Muscle layer of colon (tissue), 2 donors: ENCODE results near the gene SPAAR.
"Not testable (repeated sequence)": the region's sequence is repeated elsewhere in the genome, so short reads cannot be mapped to it uniquely, and the experiment has no call there.

Experiments
- H3K27ac ChIP-seq: one replicate; pipeline ENCODE4 v1.7.0; 2013; ENCODE audit warnings: low read depth, mild to moderate bottlenecking, low read length, moderate library complexity
- H3K27me3 ChIP-seq, 2 donors: one replicate each; pipeline ENCODE4 v1.7.0; 2013; ENCODE audit warnings: low read length in 2 of 2, mild to moderate bottlenecking in 2 of 2; ENCODE audit not compliant: insufficient read depth in 2 of 2, control insufficient read depth in 1 of 2
- H3K36me3 ChIP-seq: one replicate; pipeline ENCODE4 v1.7.0; 2013; ENCODE audit warnings: mild to moderate bottlenecking, low read length; ENCODE audit not compliant: insufficient read depth
- H3K4me1 ChIP-seq: one replicate; pipeline ENCODE4 v1.7.0; 2013; ENCODE audit warnings: mild to moderate bottlenecking, low read length; ENCODE audit not compliant: insufficient read depth
- H3K4me3 ChIP-seq, 2 donors: one replicate each; pipeline ENCODE4 v1.7.0; 2013; ENCODE audit warnings: low read length in 2 of 2, low read depth in 1 of 2, mild to moderate bottlenecking in 1 of 2, moderate library complexity in 1 of 2
- H3K9ac ChIP-seq: one replicate; pipeline ENCODE4 v1.7.0; 2013; ENCODE audit warnings: low read length
- H3K9me3 ChIP-seq: one replicate; pipeline ENCODE4 v1.7.0; 2013; ENCODE audit warnings: mild to moderate bottlenecking, low read length
- donor health status: abdominal sarcoma.
- donor health status: Adenocarcinoma of cecum.

The SPAAR gene

DNA sequence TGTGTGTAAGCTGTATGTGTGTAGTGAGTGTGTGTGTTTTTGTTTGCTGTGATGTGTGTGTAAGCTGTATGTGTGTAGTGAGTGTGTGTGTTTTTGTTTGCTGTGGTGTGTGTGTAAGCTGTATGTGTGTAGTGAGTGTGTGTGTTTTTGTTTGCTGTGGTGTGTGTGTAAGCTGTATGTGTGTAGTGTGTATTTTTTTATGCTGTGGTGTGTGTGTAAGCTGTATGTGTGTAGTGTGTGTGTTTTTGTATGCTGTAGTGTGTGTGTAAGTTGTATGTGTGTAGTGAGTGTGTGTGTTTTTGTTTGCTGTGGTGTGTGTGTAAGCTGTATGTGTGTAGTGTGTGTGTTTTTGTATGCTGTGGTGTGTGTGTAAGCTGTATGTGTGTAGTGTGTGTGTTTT, 4.1 kb downstream of the SPAAR start:
- not testable (repeated sequence) for H3K27ac ChIP-seq, H3K36me3 ChIP-seq, H3K4me3 ChIP-seq, H3K9me3 ChIP-seq, H3K9ac ChIP-seq, H3K27me3 ChIP-seq
- peaks cover 27% of the 10 kb centered on the region for H3K4me1 ChIP-seq

DNA sequence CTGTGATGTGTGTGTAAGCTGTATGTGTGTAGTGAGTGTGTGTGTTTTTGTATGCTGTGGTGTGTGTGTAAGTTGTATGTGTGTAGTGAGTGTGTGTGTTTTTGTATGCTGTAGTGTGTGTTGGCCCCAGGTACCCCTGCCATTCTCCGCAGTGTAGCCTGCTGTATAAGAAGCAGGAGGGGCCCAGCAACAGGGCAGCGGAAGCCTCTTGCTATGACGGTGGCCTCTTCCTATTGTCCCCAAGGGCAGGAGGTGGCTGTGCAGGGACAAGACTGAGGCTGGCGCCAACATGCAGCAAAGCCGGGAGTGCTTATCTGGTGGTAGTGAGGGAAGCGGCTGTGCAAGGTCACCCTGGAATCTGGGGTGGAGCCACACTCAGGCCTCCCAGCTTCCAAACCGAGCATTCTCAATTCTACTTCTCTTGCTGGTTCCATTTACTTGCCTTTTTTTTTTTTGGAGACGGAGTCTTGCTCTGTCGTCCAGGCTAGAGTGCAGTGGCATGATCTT, 5.1 kb downstream of the SPAAR start:
- H3K4me3 ChIP-seq = no peak overlapping the region
- H3K9ac ChIP-seq = no peak overlapping the region
- peaks cover 18% of the 10 kb centered on the region for H3K4me1 ChIP-seq
- no peaks in the 10 kb centered on the region for H3K9me3 ChIP-seq
- H3K36me3 ChIP-seq = no peaks in the 10 kb centered on the region
- no peak overlapping the region for H3K27ac ChIP-seq
- H3K27me3 ChIP-seq = no peaks in the 10 kb centered on the region

- H3K4me3 ChIP-seq = no peak overlapping the region
- no peaks in the 10 kb centered on the region for H3K36me3 ChIP-seq
- H3K9me3 ChIP-seq = no peaks in the 10 kb centered on the region
- H3K27me3 ChIP-seq = no peaks in the 10 kb centered on the region
- no peak overlapping the region for H3K9ac ChIP-seq
- H3K4me1 ChIP-seq = peaks cover 8% of the 10 kb centered on the region
- H3K27ac ChIP-seq = no peak overlapping the region
Measured at GRCh38 chr9:35915681-35916294, 6.5 kb downstream of the SPAAR start.

- Histone ChIP-seq H3K4me1 (peaks cover 5% of the 10 kb centered on the region), H3K4me3 (no peak overlapping the region), H3K27ac (no peak overlapping the region), H3K27me3 (no peaks in the 10 kb centered on the region), H3K9ac (no peak overlapping the region), H3K9me3 (no peaks in the 10 kb centered on the region), H3K36me3 (no peaks in the 10 kb centered on the region)
Measured at GRCh38 chr9:35917261-35917660, 8.0 kb downstream of the SPAAR start.

GRCh38 chr9:35918780-35919179, 9.5 kb downstream of the SPAAR start:
- no peaks in the 10 kb centered on the region for H3K27me3 ChIP-seq
- no peaks in the 10 kb centered on the region for H3K9me3 ChIP-seq
- H3K4me1 ChIP-seq = peaks cover 12% of the 10 kb centered on the region
- no peaks in the 10 kb centered on the region for H3K36me3 ChIP-seq
- H3K27ac ChIP-seq = no peak overlapping the region
- no peak overlapping the region for H3K9ac ChIP-seq
- H3K4me3 ChIP-seq = no peak overlapping the region

DNA sequence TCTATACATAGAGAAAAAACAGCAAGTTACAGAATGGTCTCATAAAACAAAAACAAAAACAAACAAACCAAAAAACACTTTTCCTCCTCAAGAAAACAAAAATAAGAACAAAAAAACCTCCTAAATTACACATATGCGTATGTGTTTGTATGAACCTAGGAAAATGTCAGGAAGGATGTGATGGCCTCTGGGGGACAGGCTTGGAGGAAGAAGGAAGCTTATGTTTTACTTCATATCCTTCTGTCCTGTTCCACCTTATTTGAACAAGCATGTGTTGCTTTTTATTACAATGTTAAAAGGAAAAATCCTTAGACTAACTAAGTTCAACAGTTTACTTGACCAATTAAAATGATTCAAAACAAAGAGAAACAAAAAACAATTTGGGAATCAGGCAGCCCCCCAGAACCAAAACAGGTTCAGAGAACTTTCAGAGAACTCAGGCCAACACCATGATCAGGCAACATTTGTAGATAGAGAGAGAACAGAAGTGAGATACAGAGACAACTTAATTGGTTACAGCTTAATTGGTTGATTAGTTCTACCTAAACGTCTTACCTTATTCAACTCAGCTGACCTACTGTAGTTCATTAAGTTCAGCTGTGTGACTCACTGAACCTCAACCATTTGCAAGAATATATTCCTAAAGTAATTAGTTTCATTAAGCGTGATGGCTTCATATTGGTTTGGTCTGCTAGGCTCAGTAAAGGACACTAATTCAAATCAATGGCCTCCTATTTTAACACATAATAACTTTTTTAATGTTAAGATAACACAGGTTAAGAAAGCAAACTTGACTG, 10.1 kb downstream of the SPAAR start:
- Histone ChIP-seq H3K4me3 (no peak overlapping the region), H3K27ac (no peak overlapping the region), H3K27me3 (no peaks in the 10 kb centered on the region), H3K9ac (no peak overlapping the region), H3K36me3 (no peaks in the 10 kb centered on the region), H3K4me1 (peaks cover 19% of the 10 kb centered on the region), H3K9me3 (no peaks in the 10 kb centered on the region)

DNA sequence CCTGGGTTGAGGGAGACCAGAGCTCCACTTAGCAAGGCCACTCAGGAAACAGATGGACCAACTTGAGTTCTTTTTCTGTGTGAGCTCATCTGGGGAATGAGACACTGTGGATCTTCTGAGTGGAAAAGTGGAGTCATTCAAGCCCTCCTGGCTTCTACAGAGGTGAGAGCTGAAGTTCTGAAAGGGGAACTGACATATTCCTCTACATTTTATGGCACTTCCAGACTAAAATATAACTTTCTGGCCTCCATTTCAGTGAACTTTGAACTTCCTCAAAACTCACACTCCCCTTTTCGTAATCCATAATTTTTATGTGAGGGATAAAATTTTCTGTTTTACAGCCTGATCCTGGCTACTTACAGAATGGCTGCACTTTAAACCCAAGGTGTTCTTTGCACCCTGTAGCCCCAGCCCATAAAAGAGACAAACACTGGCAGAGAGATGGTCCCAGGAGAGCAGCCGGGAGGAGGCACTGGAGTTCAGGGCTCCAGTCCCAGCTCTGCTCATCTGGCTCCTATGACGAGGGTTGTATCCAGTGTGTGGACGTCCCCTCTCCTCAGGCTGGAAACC, 10.8 kb downstream of the SPAAR start:
- Histone ChIP-seq H3K4me3 (no peak overlapping the region), H3K9me3 (no peaks in the 10 kb centered on the region), H3K27ac (no peak overlapping the region), H3K36me3 (no peaks in the 10 kb centered on the region), H3K9ac (no peak overlapping the region), H3K27me3 (no peaks in the 10 kb centered on the region), H3K4me1 (peaks cover 19% of the 10 kb centered on the region)

DNA sequence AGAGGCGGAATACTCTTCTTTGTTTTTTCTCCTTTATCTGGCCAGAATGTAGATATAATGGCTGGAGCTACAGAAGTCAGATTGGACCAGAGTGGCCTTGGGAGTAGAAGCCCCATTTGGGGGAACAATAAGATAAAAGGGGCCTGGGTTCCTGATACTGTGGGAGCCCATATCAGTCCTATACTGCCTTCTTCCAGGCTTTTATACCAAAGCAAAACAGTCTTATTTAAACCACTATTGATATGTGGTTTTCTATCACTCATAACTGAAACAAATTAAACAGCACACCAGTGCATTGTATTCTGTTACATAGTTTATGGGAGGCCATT, 14.3 kb downstream of the SPAAR start:
- Histone ChIP-seq H3K9me3 (no peaks in the 10 kb centered on the region), H3K27ac (no peak overlapping the region), H3K36me3 (no peaks in the 10 kb centered on the region), H3K4me1 (peaks cover 19% of the 10 kb centered on the region), H3K4me3 (no peak overlapping the region), H3K9ac (peak overlapping the region; percentile 49), H3K27me3 (no peaks in the 10 kb centered on the region)

DNA sequence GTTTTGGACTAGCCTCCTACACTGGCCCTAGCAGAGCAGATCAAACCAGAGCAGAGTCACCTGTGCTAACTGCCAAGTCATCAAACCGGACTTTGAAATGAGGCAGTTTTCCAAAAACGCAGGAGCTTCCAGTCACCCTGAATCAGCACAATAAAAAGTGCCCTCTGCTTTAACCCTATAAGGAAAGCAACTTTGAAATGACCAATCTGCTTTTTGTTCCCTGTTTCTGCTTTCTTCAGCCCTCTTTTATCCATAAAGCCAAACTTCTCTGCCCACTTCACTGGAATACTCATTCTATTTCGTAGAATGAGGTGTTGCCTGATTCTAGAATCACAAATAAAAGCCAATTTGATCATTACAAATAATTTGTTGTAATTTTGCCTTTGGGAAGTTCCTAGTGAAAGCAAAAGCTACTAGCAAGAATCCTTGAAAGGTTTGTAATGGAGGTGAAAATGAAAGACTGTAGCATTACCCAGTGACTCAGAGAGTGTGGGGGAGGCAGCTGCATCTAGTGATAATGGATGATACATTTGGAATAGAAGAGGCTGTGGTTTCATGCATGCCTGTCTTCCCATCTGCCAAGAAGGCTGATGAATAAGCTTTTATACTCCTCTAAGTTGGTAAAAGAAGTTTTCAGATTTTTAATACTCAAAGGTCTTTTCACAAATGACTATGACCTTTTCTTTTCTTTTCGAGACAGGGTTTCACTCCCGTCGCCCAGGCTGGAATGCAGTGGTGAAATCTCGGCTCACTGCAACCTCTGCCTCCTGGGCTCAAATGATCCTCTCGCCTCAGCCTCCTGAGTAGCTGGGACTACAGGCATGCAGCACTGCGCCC, 14.9 kb downstream of the SPAAR start:
- no peaks in the 10 kb centered on the region for H3K9me3 ChIP-seq
- H3K36me3 ChIP-seq = no peaks in the 10 kb centered on the region
- peaks cover 19% of the 10 kb centered on the region for H3K4me1 ChIP-seq
- H3K4me3 ChIP-seq = no peak overlapping the region
- H3K27ac ChIP-seq = no peak overlapping the region
- H3K27me3 ChIP-seq = no peaks in the 10 kb centered on the region
- H3K9ac ChIP-seq = peak overlapping the region; percentile 49

GRCh38 chr9:35928591-35929452, 19.5 kb downstream of the SPAAR start:
- no peaks in the 10 kb centered on the region for H3K27me3 ChIP-seq
- H3K4me1 ChIP-seq = peaks cover 6% of the 10 kb centered on the region
- H3K9ac ChIP-seq = no peak overlapping the region
- no peak overlapping the region for H3K4me3 ChIP-seq
- no peaks in the 10 kb centered on the region for H3K9me3 ChIP-seq
- H3K36me3 ChIP-seq = no peaks in the 10 kb centered on the region
- no peak overlapping the region for H3K27ac ChIP-seq

DNA sequence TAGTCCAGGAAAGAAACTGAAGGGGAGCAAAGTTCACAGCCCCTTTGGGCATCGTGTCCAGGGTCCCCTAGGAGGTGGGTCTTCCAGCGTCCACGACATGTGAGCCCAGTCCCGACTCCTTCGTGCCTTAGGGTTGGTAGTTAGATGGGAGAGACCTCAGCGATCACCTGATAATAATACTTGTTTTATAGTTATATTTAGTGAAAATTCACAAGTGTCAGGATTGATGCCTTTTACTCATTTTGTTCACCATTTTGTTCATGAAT, 20.1 kb downstream of the SPAAR start:
- peaks cover under 1% of the 10 kb centered on the region for H3K4me1 ChIP-seq
- H3K27ac ChIP-seq = no peak overlapping the region

More for the DNA sequence above, 20.1 kb downstream of the SPAAR start:
- no peaks in the 10 kb centered on the region for H3K9me3 ChIP-seq
- H3K4me3 ChIP-seq = no peak overlapping the region
- no peak overlapping the region for H3K9ac ChIP-seq
- no peaks in the 10 kb centered on the region for H3K36me3 ChIP-seq
- H3K27me3 ChIP-seq = no peaks in the 10 kb centered on the region
